ENCODE results near the gene KCNIP4. TPM values are rescaled to one million over a fixed set of nuclear protein-coding genes. Genes with fewer than 3 reads are reported as not detected.

Gene KCNIP4
- total RNA-seq, 4 donors from 2014 or later = 0.19 to 0.50 (median 0.34) TPM; not detected in 1

DNA sequence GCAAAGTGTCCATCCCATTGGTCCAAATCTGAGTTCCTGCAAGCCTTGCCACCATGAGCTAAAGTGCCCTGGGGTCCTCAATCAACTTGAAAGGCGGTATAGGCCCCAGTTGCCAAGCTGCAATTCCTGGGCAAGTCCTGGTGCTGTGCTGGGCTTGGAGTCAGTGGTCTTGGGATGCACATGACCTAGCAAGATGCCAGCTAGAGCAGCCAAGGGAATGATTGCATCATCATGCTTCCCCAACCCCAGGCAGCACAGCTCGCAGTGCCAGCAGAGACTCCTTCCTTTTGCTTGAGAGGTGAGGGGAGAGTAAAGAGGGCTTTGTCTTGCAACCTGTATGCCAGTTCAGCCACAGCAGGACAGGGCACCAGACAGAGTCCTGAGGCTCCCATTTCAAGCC, 50.5 kb downstream of the KCNIP4 start:
- DNase-seq (ENCODE audit: extremely low spot score) = no peak
- no peak for TF ChIP-seq POLR2A (IDR thresholded peaks at IDR 0.05; ENCODE audit: low read depth)
- TF ChIP-seq CTCF (IDR thresholded peaks at IDR 0.05) = no peak
- no peak for TF ChIP-seq EP300 (IDR thresholded peaks at IDR 0.05)
- no peak for TF ChIP-seq POLR2AphosphoS5 (IDR thresholded peaks at IDR 0.05)
- Histone ChIP-seq H3K9me3 (peaks cover 0 to 23% (median 13%) of the 10 kb centered on the region in 4 donors), H3K4me3 (no peak overlapping the region), H3K36me3 (no peaks in the 10 kb centered on the region), H3K4me1 (no peaks in the 10 kb centered on the region), H3K27me3 (no peaks in the 10 kb centered on the region), H3K27ac (replicated peaks in 1 of 4) (no peak overlapping the region)
- intact Hi-C loops (cut with DNase I) = no loop called here
- WGBS = 90% methylated on average over 2 of the region's 2 CpGs

DNA sequence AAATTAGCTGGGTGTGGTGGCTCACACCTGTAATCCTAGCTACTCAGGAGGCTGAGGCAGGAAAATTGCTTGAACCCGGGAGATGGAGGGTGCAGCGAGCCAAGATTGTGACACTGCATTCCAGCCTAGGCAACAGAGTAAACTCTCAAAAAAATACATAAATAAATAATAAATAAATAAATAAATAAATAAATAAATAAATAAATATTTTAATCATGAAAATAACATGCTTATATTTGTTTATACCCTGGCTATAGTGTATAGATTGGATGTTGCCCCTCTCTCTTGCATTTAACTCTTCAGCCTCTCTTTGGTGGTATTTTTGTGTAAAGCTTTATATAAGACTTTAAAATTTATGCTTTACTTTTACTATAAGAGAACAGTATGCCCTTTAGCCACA, 51.8 kb downstream of the KCNIP4 start:
- no peaks in the 10 kb centered on the region for H3K36me3 ChIP-seq
- TF ChIP-seq POLR2A (IDR thresholded peaks at IDR 0.05; ENCODE audit: low read depth) = no peak
- TF ChIP-seq CTCF (IDR thresholded peaks at IDR 0.05) = no peak
- no peak for TF ChIP-seq EP300 (IDR thresholded peaks at IDR 0.05)
- no peak for TF ChIP-seq POLR2AphosphoS5 (IDR thresholded peaks at IDR 0.05)
- WGBS = 91% methylated on average over 2 of the region's 2 CpGs
- no peaks in the 10 kb centered on the region for H3K4me1 ChIP-seq
- H3K27me3 ChIP-seq = no peaks in the 10 kb centered on the region
- DNase-seq (ENCODE audit: extremely low spot score) = no peak
- no peak overlapping the region for H3K27ac ChIP-seq (replicated peaks in 1 of 4)
- peaks cover 0 to 23% (median 13%) of the 10 kb centered on the region in 4 donors for H3K9me3 ChIP-seq
- no peak overlapping the region for H3K4me3 ChIP-seq
- intact Hi-C loops (cut with DNase I) = no loop called here

DNA sequence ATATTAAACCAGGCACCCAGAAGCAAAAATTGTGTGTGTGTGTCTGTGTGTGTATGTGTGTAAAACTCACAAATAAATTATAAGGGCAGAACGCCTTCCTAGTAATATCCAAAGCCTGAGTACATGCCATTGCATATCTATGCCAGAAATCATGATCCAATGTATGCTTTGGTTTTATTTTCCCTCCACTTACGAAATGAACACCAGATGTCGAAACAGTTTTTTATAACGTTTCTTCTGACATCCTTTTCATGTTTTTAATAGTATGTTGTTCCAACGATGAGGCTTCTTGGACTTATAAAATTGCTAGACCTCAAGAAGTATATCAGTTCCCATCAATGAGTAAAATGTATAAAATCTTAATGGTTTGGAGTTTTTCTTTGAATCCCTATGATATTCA, 55.4 kb downstream of the KCNIP4 start:
- H3K4me1 ChIP-seq = no peaks in the 10 kb centered on the region
- intact Hi-C loops (cut with DNase I) = no loop called here
- H3K27me3 ChIP-seq = no peaks in the 10 kb centered on the region
- H3K36me3 ChIP-seq = no peaks in the 10 kb centered on the region
- 71% methylated on average over 5 of the region's 5 CpGs for WGBS
- DNase-seq (ENCODE audit: extremely low spot score) = no peak
- TF ChIP-seq EP300 (IDR thresholded peaks at IDR 0.05) (no peak), POLR2A (IDR thresholded peaks at IDR 0.05; ENCODE audit: low read depth) (no peak), CTCF (IDR thresholded peaks at IDR 0.05) (no peak), POLR2AphosphoS5 (IDR thresholded peaks at IDR 0.05) (no peak)
- no peak overlapping the region for H3K4me3 ChIP-seq
- H3K9me3 ChIP-seq = peaks cover 0 to 6% (median 4%) of the 10 kb centered on the region in 4 donors
- no peak overlapping the region for H3K27ac ChIP-seq (replicated peaks in 1 of 4)

DNA sequence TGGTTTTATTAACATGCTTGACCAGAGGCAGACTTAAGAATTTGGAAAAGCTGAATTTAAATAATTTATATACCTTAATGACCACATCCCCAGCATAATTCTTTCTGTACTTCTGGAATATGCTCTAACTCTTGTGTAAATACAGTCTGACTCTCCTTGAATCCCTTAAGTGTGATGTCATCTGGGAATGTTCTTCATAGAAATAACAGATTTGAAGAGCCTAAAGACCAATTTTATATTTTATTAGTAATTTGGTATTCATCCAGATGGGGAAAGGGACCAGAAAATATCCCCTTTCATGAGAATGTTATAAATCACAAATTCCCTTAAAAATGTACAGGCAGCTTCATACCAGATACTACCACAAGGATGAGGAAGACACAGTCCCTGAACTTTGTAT, 58.3 kb downstream of the KCNIP4 start:
- no peak for TF ChIP-seq POLR2A (IDR thresholded peaks at IDR 0.05; ENCODE audit: low read depth)
- TF ChIP-seq CTCF (IDR thresholded peaks at IDR 0.05) = no peak
- TF ChIP-seq POLR2AphosphoS5 (IDR thresholded peaks at IDR 0.05) = no peak
- no peak for TF ChIP-seq EP300 (IDR thresholded peaks at IDR 0.05)
- DNase-seq (ENCODE audit: extremely low spot score) = no peak
- no peaks in the 10 kb centered on the region for H3K9me3 ChIP-seq
- no peak overlapping the region for H3K27ac ChIP-seq (replicated peaks in 1 of 4)
- intact Hi-C loops (cut with DNase I) = no loop called here
- H3K4me1 ChIP-seq = no peaks in the 10 kb centered on the region
- H3K36me3 ChIP-seq = no peaks in the 10 kb centered on the region
- no peaks in the 10 kb centered on the region for H3K27me3 ChIP-seq
- no peak overlapping the region for H3K4me3 ChIP-seq

DNA sequence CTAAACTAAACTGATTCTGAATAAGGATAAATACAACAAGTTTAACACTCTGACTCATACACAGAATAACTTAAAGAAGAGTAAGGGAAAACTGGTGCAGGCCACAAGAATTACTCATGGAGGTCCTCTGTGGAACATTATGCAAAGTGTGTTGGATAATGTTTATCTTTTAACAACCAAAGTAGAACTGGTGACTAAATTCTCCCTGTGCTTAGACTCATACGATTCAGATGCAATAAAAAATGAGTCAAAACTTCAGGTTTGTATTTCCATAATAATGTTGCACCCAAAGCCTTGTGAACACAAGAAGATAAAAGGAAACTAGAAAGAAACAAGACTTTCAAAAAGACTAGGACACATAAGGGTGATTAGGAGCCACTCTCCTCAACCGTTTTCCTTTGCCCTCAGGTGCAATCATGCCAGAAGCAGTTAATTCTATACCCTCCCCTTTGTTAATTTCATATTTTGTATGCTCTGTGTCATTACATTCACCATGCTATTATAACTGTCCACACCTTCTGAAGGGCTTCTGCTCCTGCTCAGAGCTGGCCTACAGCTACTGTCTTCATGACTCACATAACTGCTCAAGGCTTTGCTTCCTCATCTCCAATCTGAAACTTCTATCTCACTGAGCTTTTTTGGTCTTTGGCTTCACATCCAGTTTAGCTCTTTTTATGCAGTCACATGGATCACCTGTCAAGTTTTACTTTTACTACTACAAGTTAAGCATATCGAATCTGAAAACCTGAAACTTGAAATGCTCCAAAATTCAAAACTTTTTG, 60.2 kb downstream of the KCNIP4 start:
- no peaks in the 10 kb centered on the region for H3K36me3 ChIP-seq
- no peaks in the 10 kb centered on the region for H3K9me3 ChIP-seq
- no peaks in the 10 kb centered on the region for H3K4me1 ChIP-seq
- H3K27me3 ChIP-seq = no peaks in the 10 kb centered on the region
- intact Hi-C loops (cut with DNase I) = no loop called here
- WGBS = 78% methylated on average over 3 of the region's 3 CpGs
- no peak overlapping the region for H3K27ac ChIP-seq (replicated peaks in 1 of 4)
- DNase-seq (ENCODE audit: extremely low spot score) = no peak
- no peak overlapping the region for H3K4me3 ChIP-seq
- no peak for TF ChIP-seq POLR2AphosphoS5 (IDR thresholded peaks at IDR 0.05)
- TF ChIP-seq POLR2A (IDR thresholded peaks at IDR 0.05; ENCODE audit: low read depth) = no peak
- no peak for TF ChIP-seq EP300 (IDR thresholded peaks at IDR 0.05)
- no peak for TF ChIP-seq CTCF (IDR thresholded peaks at IDR 0.05)

Measured in esophagus muscularis mucosa (tissue), 4 donors.